Middle frontal gyrus (tissue), 1 donor: Measurements from ENCODE around the gene NGB.

Experiments
- DNase-seq: peaks from one replicate; pipeline ENCODE4 v3.0.0-alpha.2; 2015; ENCODE audit warnings: low spot score; ENCODE audit errors: extremely low spot score

The NGB gene

GRCh38 chr14:77265187-77265515 is 5.9 kb downstream of the NGB start:
- no peak for DNase-seq

- DNase-seq, result no peak
Observed at GRCh38 chr14:77264466-77265186, 6.4 kb downstream of the NGB start.

- no peak for DNase-seq
Observed at GRCh38 chr14:77260631-77261030, 10.4 kb downstream of the NGB start.

- no peak for DNase-seq
Observed at GRCh38 chr14:77260199-77260598, 10.8 kb downstream of the NGB start.

GRCh38 chr14:77259025-77259715 is 11.8 kb downstream of the NGB start:
- DNase-seq, result no peak

- no peak for DNase-seq
Observed at GRCh38 chr14:77258566-77258965, 12.4 kb downstream of the NGB start.

GRCh38 chr14:77257700-77258099 is 13.3 kb downstream of the NGB start:
- no peak for DNase-seq

- DNase-seq, result no peak
Observed at GRCh38 chr14:77256694-77257093, 14.3 kb downstream of the NGB start.

GRCh38 chr14:77253333-77254190 is 17.4 kb downstream of the NGB start:
- no peak for DNase-seq

GRCh38 chr14:77251870-77252269 is 19.1 kb downstream of the NGB start:
- DNase-seq, result no peak

GRCh38 chr14:77250927-77251326 is 20.1 kb downstream of the NGB start:
- no peak for DNase-seq

GRCh38 chr14:77249286-77249685 is 21.7 kb downstream of the NGB start:
- no peak for DNase-seq

- DNase-seq, result no peak
Observed at GRCh38 chr14:77248666-77249065, 22.3 kb downstream of the NGB start.

- no peak for DNase-seq
Observed at GRCh38 chr14:77246784-77247183, 24.2 kb downstream of the NGB start.

- DNase-seq, result no peak
Observed at GRCh38 chr14:77245820-77246219, 25.2 kb downstream of the NGB start.

GRCh38 chr14:77243853-77244252 is 27.2 kb downstream of the NGB start:
- no peak for DNase-seq

GRCh38 chr14:77242752-77243151 is 28.3 kb downstream of the NGB start:
- DNase-seq, result no peak

GRCh38 chr14:77241955-77242354 is 29.1 kb downstream of the NGB start:
- DNase-seq, result no peak

- DNase-seq, result no peak
Observed at GRCh38 chr14:77240336-77240915, 30.6 kb downstream of the NGB start.

- no peak for DNase-seq
Observed at GRCh38 chr14:77239412-77239811, 31.6 kb downstream of the NGB start.

GRCh38 chr14:77238996-77239395 is 32.0 kb downstream of the NGB start:
- DNase-seq, result no peak

GRCh38 chr14:77238356-77238755 is 32.6 kb downstream of the NGB start:
- DNase-seq, result no peak
